Ascending aorta (tissue), 2 donors: Measurements from ENCODE around the gene DNAH3. TPM values are rescaled to one million over a fixed set of nuclear protein-coding genes. Genes with fewer than 3 reads are reported as not detected.
"Not testable (repeated sequence)": the region's sequence is repeated elsewhere in the genome, so short reads cannot be mapped to it uniquely, and the experiment has no call there.

Experiments
- DNase-seq, 2 donors: peaks; one replicate each; pipeline ENCODE4 v3.0.0-alpha.2; 2019; ENCODE audit warnings: low spot score in 2 of 2
- H3K27ac ChIP-seq, 2 donors: fragments of 200-600 bp; sonication (generic); one replicate each; pipeline ENCODE4 v1.5.1; 2016 to 2017; ENCODE audit warnings: mild to moderate bottlenecking in 1 of 2
- H3K27me3 ChIP-seq: fragments of 200-600 bp; sonication (generic); one replicate; pipeline ENCODE4 v1.5.1; 2017
- H3K36me3 ChIP-seq, 2 donors: fragments of 200-600 bp; sonication (generic); one replicate each; pipeline ENCODE4 v1.5.1; 2016
- H3K4me1 ChIP-seq, 2 donors: fragments of 200-600 bp; sonication (generic); one replicate each; pipeline ENCODE4 v1.5.1; 2016 to 2017; ENCODE audit warnings: mild to moderate bottlenecking in 1 of 2
- H3K4me3 ChIP-seq, 2 donors: fragments of 200-600 bp; sonication (generic); one replicate each; pipeline ENCODE4 v1.5.1; 2016 to 2017; ENCODE audit warnings: mild to moderate bottlenecking in 1 of 2
- H3K9me3 ChIP-seq, 2 donors: fragments of 200-600 bp; sonication (generic); one replicate each; pipeline ENCODE4 v1.5.1; 2016
- intact Hi-C: fragments of 100-400 bp; cut with DNase I; formaldehyde crosslinking; loops from one replicate; pipeline ENCODE4 v1.15.1; 2023
- total RNA-seq: library from RNA; depleted of rRNA; stranded (reverse); fragments of >200 nt; gene quantifications from one replicate; pipeline ENCODE4 v1.1.0, GENCODE V29; 2016
- TF ChIP-seq, protein P1 (sequence below), 3 experiments: fragments of 200-600 bp in 2 of 3; fragments of 450-650 bp in 1 of 3; sonication (generic) in 2 of 3; IDR thresholded peaks; one replicate each; pipeline ENCODE4 v1.5.1; 2016 to 2019; ENCODE audit warnings: antibody characterized with exemption in 3 of 3, mild to moderate bottlenecking in 1 of 3, moderate library complexity in 1 of 3

DNAH3 gene
- total RNA-seq, 1 donor from 2014 or later = 0.32 TPM

DNA sequence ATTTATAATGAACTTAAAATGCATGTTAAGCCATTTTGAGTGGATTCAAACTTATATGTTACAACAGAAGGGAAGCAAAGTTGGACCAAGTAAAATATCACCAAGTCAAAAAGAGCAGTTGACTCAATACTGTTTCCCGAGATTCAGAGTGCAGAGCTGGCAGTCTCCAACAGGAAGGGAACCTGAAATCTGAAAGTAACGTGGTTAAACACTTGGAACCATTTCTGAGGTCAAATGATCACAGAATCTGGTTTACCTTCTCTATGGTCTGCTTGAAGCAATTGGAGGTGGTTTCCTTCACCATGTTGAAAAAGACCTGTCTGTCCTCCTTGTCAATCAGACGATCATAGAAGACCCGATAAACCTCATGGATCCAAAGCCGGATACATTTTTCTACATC, 163.6 kb downstream of the DNAH3 start:
- H3K27ac ChIP-seq = no peak overlapping the region
- no peak overlapping the region for H3K4me3 ChIP-seq
- TF ChIP-seq, protein P1, sequence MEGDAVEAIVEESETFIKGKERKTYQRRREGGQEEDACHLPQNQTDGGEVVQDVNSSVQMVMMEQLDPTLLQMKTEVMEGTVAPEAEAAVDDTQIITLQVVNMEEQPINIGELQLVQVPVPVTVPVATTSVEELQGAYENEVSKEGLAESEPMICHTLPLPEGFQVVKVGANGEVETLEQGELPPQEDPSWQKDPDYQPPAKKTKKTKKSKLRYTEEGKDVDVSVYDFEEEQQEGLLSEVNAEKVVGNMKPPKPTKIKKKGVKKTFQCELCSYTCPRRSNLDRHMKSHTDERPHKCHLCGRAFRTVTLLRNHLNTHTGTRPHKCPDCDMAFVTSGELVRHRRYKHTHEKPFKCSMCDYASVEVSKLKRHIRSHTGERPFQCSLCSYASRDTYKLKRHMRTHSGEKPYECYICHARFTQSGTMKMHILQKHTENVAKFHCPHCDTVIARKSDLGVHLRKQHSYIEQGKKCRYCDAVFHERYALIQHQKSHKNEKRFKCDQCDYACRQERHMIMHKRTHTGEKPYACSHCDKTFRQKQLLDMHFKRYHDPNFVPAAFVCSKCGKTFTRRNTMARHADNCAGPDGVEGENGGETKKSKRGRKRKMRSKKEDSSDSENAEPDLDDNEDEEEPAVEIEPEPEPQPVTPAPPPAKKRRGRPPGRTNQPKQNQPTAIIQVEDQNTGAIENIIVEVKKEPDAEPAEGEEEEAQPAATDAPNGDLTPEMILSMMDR (IDR thresholded peaks at IDR 0.05) = no peak
- H3K4me1 ChIP-seq = no peaks in the 10 kb centered on the region
- intact Hi-C loops = no loop called here
- no peaks in the 10 kb centered on the region for H3K36me3 ChIP-seq
- no peak for DNase-seq
- no peaks in the 10 kb centered on the region for H3K9me3 ChIP-seq
- H3K27me3 ChIP-seq = no peaks in the 10 kb centered on the region

DNA sequence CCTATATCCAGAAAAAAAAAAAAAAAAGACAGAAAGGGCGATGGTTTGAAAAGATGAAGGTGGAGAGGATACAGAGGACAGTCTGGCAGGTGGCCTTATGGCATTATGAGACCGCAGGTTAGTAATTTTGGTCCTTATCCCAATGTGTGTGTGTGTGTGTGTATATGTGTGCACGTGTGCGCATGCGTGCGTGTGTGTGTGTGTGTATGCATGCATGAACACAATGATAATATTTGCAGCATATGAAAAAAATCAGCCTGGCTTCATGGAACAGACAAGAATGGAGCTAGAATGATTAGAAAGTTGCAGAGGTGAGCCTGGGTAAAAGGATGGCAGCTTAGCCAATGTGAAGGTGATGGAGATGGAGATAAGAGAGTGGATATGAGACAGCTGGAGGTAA, 166.6 kb downstream of the DNAH3 start:
- TF ChIP-seq, protein P1 (IDR thresholded peaks at IDR 0.05) = no peak

DNA sequence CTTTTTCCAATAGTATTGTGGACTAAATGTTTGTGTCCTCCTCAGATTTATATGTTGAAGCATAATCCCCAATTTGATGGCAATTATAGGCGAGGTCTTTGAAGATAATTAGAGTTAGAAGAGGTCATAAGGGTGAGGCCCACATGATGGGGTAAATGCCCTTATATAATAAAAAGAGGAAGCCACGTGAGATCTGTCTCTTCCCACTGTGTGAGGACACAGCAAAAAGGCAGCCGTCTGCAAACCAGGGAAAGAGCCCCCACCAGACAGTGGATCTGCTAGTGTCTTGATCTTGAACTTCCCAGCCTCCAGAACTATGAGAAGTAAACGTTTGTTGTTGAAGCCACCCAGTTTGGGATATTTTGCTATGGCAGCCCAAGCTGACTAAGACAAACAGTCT, 174.1 kb downstream of the DNAH3 start:
- Histone ChIP-seq H3K9me3 (no peaks in the 10 kb centered on the region), H3K27ac (no peak overlapping the region), H3K36me3 (no peaks in the 10 kb centered on the region), H3K4me3 (no peak overlapping the region), H3K27me3 (no peaks in the 10 kb centered on the region), H3K4me1 (no peaks in the 10 kb centered on the region)
- no peak for DNase-seq
- intact Hi-C loops = no loop called here
- TF ChIP-seq, protein P1 (IDR thresholded peaks at IDR 0.05) = no peak

More for the DNA sequence above, 166.6 kb downstream of the DNAH3 start:
- no peak overlapping the region for H3K4me3 ChIP-seq
- DNase-seq = no peak
- no peaks in the 10 kb centered on the region for H3K27me3 ChIP-seq
- no peaks in the 10 kb centered on the region for H3K4me1 ChIP-seq
- no peaks in the 10 kb centered on the region for H3K36me3 ChIP-seq
- no peaks in the 10 kb centered on the region for H3K9me3 ChIP-seq
- H3K27ac ChIP-seq = no peak overlapping the region
- intact Hi-C loops = no loop called here

DNA sequence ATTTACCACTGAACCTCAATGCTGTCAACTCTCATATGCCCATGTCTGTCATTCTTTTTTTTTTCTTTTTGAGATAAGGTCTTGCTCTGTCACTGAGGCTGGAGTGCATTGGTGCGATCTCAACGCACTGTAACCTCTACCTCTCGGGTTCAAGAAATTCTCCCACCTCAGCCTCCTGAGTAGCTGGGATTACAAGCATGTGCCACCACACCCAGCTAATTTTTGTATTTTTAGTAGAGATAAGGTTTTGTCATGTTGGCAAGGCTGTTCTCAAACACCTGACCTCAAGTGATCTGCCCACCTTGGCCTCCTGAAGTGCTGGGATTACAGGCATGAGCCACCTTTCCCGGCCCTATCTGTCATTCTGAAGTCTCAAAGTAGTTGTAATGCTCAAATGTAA, 177.4 kb downstream of the DNAH3 start:
- H3K9me3 ChIP-seq = not testable (repeated sequence)

DNA sequence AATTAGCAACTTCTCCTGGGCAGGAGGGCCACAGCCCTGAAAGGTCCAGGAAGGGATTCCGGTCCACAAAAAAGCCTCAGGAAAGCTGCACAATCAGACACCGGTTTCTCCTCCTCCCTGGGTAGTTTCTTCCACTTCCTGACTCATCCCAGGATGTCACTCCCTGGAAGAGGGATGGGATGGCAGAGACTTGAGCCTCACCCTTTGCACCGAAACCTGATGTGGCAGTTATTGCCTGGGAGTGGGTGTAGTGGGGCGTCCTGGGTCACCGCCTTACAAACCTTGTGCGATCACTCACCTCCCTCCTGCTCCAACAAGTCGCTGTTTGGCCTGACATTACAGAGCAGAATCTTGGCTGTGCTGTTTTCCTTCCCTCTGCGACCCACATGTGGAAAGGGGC, 179.2 kb downstream of the DNAH3 start:
- TF ChIP-seq, protein P1 (IDR thresholded peaks at IDR 0.05) = no peak
- H3K4me3 ChIP-seq = no peak overlapping the region
- H3K27ac ChIP-seq = no peak overlapping the region
- H3K4me1 ChIP-seq = no peaks in the 10 kb centered on the region
- intact Hi-C loops = no loop called here
- no peaks in the 10 kb centered on the region for H3K36me3 ChIP-seq
- no peaks in the 10 kb centered on the region for H3K9me3 ChIP-seq
- DNase-seq = no peak
- no peaks in the 10 kb centered on the region for H3K27me3 ChIP-seq

More for the DNA sequence above, 177.4 kb downstream of the DNAH3 start:
- H3K27ac ChIP-seq, H3K27me3 ChIP-seq, H3K36me3 ChIP-seq, H3K4me1 ChIP-seq, DNase-seq, H3K4me3 ChIP-seq, intact Hi-C loops: not testable (repeated sequence)

DNA sequence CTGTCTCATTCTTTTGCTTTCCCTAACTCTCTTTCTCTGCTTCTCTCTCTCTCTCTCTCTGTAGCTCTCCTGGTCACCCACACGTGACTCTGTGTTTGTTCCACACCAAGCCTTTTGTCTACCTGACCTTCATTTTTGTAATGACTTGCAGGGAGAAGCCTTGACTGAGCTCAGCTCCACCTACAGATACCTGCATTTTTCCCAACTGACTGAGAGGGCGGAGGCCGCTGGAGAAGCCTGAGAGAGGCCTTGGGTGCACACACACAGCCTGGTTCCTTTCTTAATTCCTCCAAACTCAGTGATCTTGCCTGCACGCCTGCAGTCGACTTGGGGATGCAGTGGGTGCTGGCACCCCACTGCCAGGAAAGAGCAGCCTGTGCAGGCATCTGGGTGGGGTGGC, 181.3 kb downstream of the DNAH3 start:
- Histone ChIP-seq H3K4me3 (no peak overlapping the region), H3K36me3 (no peaks in the 10 kb centered on the region), H3K27me3 (no peaks in the 10 kb centered on the region), H3K9me3 (no peaks in the 10 kb centered on the region), H3K4me1 (no peaks in the 10 kb centered on the region), H3K27ac (no peak overlapping the region)
- TF ChIP-seq, protein P1 (IDR thresholded peaks at IDR 0.05) = no peak
- intact Hi-C loops = no loop called here
- no peak for DNase-seq
